GM13976 (cell line): Measurements from ENCODE around the gene TRIM37.

Source experiments
- DNase-seq: peaks from one replicate; pipeline ENCODE4 v3.0.0; 2012; ENCODE audit warnings: low spot score
- CTCF ChIP-seq: IDR thresholded peaks from 2 replicates; pipeline ENCODE4 v1.5.1; 2012; ENCODE audit warnings: borderline replicate concordance, mild to moderate bottlenecking; ENCODE audit not compliant: insufficient read depth; ENCODE audit errors: extremely low read depth, missing control alignments, control extremely low read depth
- in situ Hi-C: fragments of 300-500 bp; cut with MboI; formaldehyde crosslinking; loops from one replicate; pipeline ENCODE4 v1.12.0; 2022; ENCODE audit warnings: low sequenced_read_pairs, mixed read lengths, inconsistent platforms; ENCODE audit not compliant: unreplicated experiment

Gene TRIM37

GRCh38 chr17:59004338-59005111 lies 102.2 kb downstream of the TRIM37 start:
- DNase-seq = peak; percentile 55

DNA sequence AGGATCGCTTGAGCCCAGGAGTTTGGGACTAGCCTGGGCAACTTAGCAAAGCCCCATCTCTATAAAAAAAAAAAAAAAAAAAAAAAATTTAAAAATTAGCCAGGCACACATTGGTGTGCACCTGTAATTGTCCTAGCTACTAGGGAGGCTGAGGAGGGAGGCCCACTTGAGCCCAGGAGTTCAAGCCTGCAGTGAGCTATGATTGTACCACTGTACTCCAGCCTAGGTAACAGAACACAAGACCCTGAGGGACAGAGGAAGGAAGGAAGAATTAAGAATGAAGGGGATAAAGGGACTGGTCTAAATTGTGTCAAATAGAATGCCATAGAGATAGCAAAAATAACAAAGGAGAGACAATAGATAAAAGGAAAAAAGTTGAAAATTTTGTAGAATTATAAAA lies 102.8 kb downstream of the TRIM37 start:
- in situ Hi-C loops = loop anchor here (10.0 to 25.0 kb wide), 2 partner anchors 289 to 417 kb away; no protein-coding TSS in a partner anchor
- no peak for DNase-seq
- TF ChIP-seq CTCF = no peak

More at GRCh38 chr17:59004338-59005111, 102.2 kb downstream of the TRIM37 start:
- peak; percentile 73 for TF ChIP-seq CTCF
- in situ Hi-C loops = loop anchor here (10.0 to 25.0 kb wide), 2 partner anchors 290 to 417 kb away; no protein-coding TSS in a partner anchor

- DNase-seq = no peak
- TF ChIP-seq CTCF = no peak
- in situ Hi-C loops = loop anchor here (10.0 to 25.0 kb wide), 2 partner anchors 288 to 416 kb away; no protein-coding TSS in a partner anchor
Measured at GRCh38 chr17:59002848-59003247, 103.8 kb downstream of the TRIM37 start.

GRCh38 chr17:59002126-59002525 lies 104.6 kb downstream of the TRIM37 start:
- DNase-seq = no peak
- no peak for TF ChIP-seq CTCF
- in situ Hi-C loops = loop anchor here (10.0 to 25.0 kb wide), 2 partner anchors 287 to 415 kb away; no protein-coding TSS in a partner anchor

- peak; percentile 73 for DNase-seq
- in situ Hi-C loops = loop anchor here (10.0 to 25.0 kb wide), 2 partner anchors 286 to 414 kb away; no protein-coding TSS in a partner anchor
- no peak for TF ChIP-seq CTCF
Measured at GRCh38 chr17:59001158-59001814, 105.4 kb downstream of the TRIM37 start.

DNA sequence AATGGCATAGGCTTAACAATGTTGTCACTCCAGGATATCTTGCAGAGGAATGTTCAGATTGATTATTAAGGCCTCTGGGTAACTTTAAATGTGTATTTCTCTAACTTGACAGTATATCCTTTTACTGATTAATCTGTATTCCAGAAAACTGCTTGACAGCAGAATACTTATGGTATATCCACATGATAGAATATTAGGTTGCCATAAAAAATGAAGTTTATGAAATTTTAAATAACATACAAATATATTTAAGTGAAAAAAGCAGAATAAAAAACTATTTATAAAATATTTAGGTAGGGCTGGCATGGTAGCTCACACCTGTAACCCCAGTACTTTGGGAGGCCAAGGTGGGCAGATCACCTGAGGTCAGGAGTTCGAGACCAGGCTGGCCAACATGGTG lies 106.7 kb downstream of the TRIM37 start:
- in situ Hi-C loops = loop anchor here (10.0 to 25.0 kb wide), 2 partner anchors 285 to 413 kb away; no protein-coding TSS in a partner anchor
- no peak for TF ChIP-seq CTCF

More for the DNA sequence above, 106.7 kb downstream of the TRIM37 start:
- no peak for DNase-seq
